H9 (cell line): ENCODE measurements around the gene MAPK8IP2. TPM values are rescaled to one million over a fixed set of nuclear protein-coding genes. Genes with fewer than 3 reads are reported as not detected.

Experiments used
- DNase-seq: peaks from one replicate; pipeline ENCODE4 v3.0.0-alpha.2; 2017
- H2AFZ ChIP-seq: one replicate; pipeline ENCODE4 v1.6.1; 2013; ENCODE audit warnings: mild to moderate bottlenecking, low read length, control low read depth, moderate library complexity
- H2AK5ac ChIP-seq: 2 replicates; pipeline ENCODE4 v1.6.1; 2013; ENCODE audit warnings: low read length, control low read depth, mixed read lengths; ENCODE audit not compliant: insufficient read length
- H2BK120ac ChIP-seq: one replicate; pipeline ENCODE4 v1.6.1; 2013; ENCODE audit warnings: low read depth, mild to moderate bottlenecking, low read length, control low read depth, inconsistent platforms; ENCODE audit not compliant: poor library complexity, severe bottlenecking
- H2BK12ac ChIP-seq: 2 replicates; pipeline ENCODE4 v1.6.1; 2013; ENCODE audit warnings: low read length, control low read depth, mixed read lengths, low read depth; ENCODE audit not compliant: insufficient read length
- H2BK15ac ChIP-seq: 2 replicates; pipeline ENCODE4 v1.6.1; 2013; ENCODE audit warnings: low read depth, low read length, control low read depth
- H2BK20ac ChIP-seq: one replicate; pipeline ENCODE4 v1.6.1; 2013; ENCODE audit warnings: low read depth, mild to moderate bottlenecking, low read length, control low read depth, inconsistent platforms; ENCODE audit not compliant: poor library complexity, severe bottlenecking
- H2BK5ac ChIP-seq: 2 replicates; pipeline ENCODE4 v1.6.1; 2013; ENCODE audit warnings: low read length, control low read depth, mixed read lengths; ENCODE audit not compliant: insufficient read length
- H3K14ac ChIP-seq: 2 replicates; pipeline ENCODE4 v1.6.1; 2013; ENCODE audit warnings: low read length, control low read depth; ENCODE audit not compliant: insufficient read depth
- H3K18ac ChIP-seq: 2 replicates; pipeline ENCODE4 v1.6.1; 2013; ENCODE audit warnings: low read depth, mild to moderate bottlenecking, mixed read lengths, low read length, control low read depth; ENCODE audit not compliant: insufficient read length
- H3K23ac ChIP-seq: 2 replicates; pipeline ENCODE4 v1.6.1; 2013; ENCODE audit warnings: low read length, control low read depth, mixed read lengths, low read depth; ENCODE audit not compliant: insufficient read length
- H3K23me2 ChIP-seq: 2 replicates; pipeline ENCODE4 v1.6.1; 2013; ENCODE audit warnings: low read depth, mild to moderate bottlenecking, mixed read lengths, low read length, control low read depth; ENCODE audit not compliant: insufficient read length, poor library complexity, severe bottlenecking
- H3K27ac ChIP-seq: 2 replicates; pipeline ENCODE4 v1.5.1; 2013; ENCODE audit warnings: low read length, control low read depth, mixed read lengths, low read depth; ENCODE audit not compliant: insufficient read length
- H3K27me3 ChIP-seq: 2 replicates; pipeline ENCODE4 v1.6.1; 2013; ENCODE audit warnings: low read length, control low read depth, inconsistent platforms; ENCODE audit not compliant: insufficient read depth
- H3K4ac ChIP-seq: 2 replicates; pipeline ENCODE4 v1.6.1; 2013; ENCODE audit warnings: low read depth, mild to moderate bottlenecking, control low read depth, inconsistent platforms, low read length, moderate library complexity
- H3K4me1 ChIP-seq: 2 replicates; pipeline ENCODE4 v1.6.1; 2013; ENCODE audit warnings: low read length, control low read depth, inconsistent platforms; ENCODE audit not compliant: insufficient read depth
- H3K4me2 ChIP-seq: 2 replicates; pipeline ENCODE4 v1.6.1; 2013; ENCODE audit warnings: low read length, control low read depth, mixed read lengths; ENCODE audit not compliant: insufficient read length, insufficient read depth
- H3K56ac ChIP-seq: 2 replicates; pipeline ENCODE4 v1.6.1; 2013; ENCODE audit warnings: low read depth, mild to moderate bottlenecking, mixed read lengths, low read length, control low read depth; ENCODE audit not compliant: insufficient read length
- H3K79me1 ChIP-seq: 2 replicates; pipeline ENCODE4 v1.6.1; 2013; ENCODE audit warnings: low read depth, mild to moderate bottlenecking, moderate library complexity, low read length, control low read depth, inconsistent platforms; ENCODE audit not compliant: insufficient read depth, poor library complexity, severe bottlenecking
- H3K79me2 ChIP-seq: 2 replicates; pipeline ENCODE4 v1.6.1; 2013; ENCODE audit warnings: low read length, control low read depth, inconsistent platforms; ENCODE audit not compliant: insufficient read depth
- H3K9ac ChIP-seq: 2 replicates; pipeline ENCODE4 v1.6.1; 2013; ENCODE audit warnings: low read length, control low read depth, mixed read lengths; ENCODE audit not compliant: insufficient read length; ENCODE audit errors: extremely low read depth
- H3K9me3 ChIP-seq: one replicate; pipeline ENCODE4 v1.6.1; 2013; ENCODE audit warnings: low read depth, low read length, inconsistent platforms; ENCODE audit not compliant: control insufficient read depth
- H3T11ph ChIP-seq: one replicate; pipeline ENCODE4 v1.6.1; 2013; ENCODE audit warnings: mild to moderate bottlenecking, low read length, control low read depth, inconsistent platforms
- H4K20me1 ChIP-seq: one replicate; pipeline ENCODE4 v1.6.1; 2013; ENCODE audit not compliant: control insufficient read depth, insufficient read length, insufficient read depth
- H4K5ac ChIP-seq: 2 replicates; pipeline ENCODE4 v1.6.1; 2013; ENCODE audit warnings: low read depth, mild to moderate bottlenecking, mixed read lengths, low read length, control low read depth; ENCODE audit not compliant: insufficient read length
- H4K8ac ChIP-seq: replicated peaks from 2 replicates; pipeline ENCODE4 v1.6.1; 2013; ENCODE audit warnings: low read length, control low read depth, mixed read lengths, low read depth; ENCODE audit not compliant: insufficient read length
- H4K91ac ChIP-seq: 2 replicates; pipeline ENCODE4 v1.6.1; 2013; ENCODE audit warnings: low read depth, mild to moderate bottlenecking, moderate library complexity, mixed read lengths, low read length, control low read depth; ENCODE audit not compliant: insufficient read length
- H3K27ac Mint-ChIP-seq, 3 experiments: 2 replicates in 2 of 3; 3 replicates in 1 of 3; pipeline ENCODE4 v1.8.0; 2020 to 2021; ENCODE audit warnings: mixed read lengths in 3 of 3, mild to moderate bottlenecking in 1 of 3, moderate library complexity in 1 of 3
- H3K27me3 Mint-ChIP-seq: 2 replicates; pipeline ENCODE4 v1.8.0; 2021; ENCODE audit warnings: low read depth, mild to moderate bottlenecking, moderate library complexity, mixed read lengths
- H3K36me3 Mint-ChIP-seq, 3 experiments: 2 replicates in 2 of 3; 3 replicates in 1 of 3; pipeline ENCODE4 v1.8.0; 2020 to 2021; ENCODE audit warnings: low read depth in 3 of 3, mixed read lengths in 3 of 3; ENCODE audit not compliant: insufficient read depth in 1 of 3
- H3K4me1 Mint-ChIP-seq, 2 experiments: 2 replicates each; pipeline ENCODE4 v1.8.0; 2020; ENCODE audit warnings: mixed read lengths in 2 of 2
- H3K4me3 Mint-ChIP-seq, 2 experiments: 2 replicates in 1 of 2; 3 replicates in 1 of 2; pipeline ENCODE4 v1.8.0; 2020 to 2021; ENCODE audit warnings: mild to moderate bottlenecking in 2 of 2, mixed read lengths in 2 of 2, moderate library complexity in 1 of 2
- H3K9me3 Mint-ChIP-seq, 2 experiments: 2 replicates in 1 of 2; 3 replicates in 1 of 2; pipeline ENCODE4 v1.8.0; 2020; ENCODE audit warnings: mild to moderate bottlenecking in 2 of 2, mixed read lengths in 2 of 2, moderate library complexity in 1 of 2
- WGBS: extraction: QIAGEN DNeasy Blood & Tissue Kit; methylation state at CpG from one replicate; pipeline ENCODE4 v1.1.7; 2013; ENCODE audit warnings: missing lambda C conversion rate, low lambda C conversion rate, mixed read lengths; ENCODE audit not compliant: insufficient read length; ENCODE audit errors: extremely low coverage; 5-methylcytosine and 5-hydroxymethylcytosine counted together
- total RNA-seq: library from RNA; stranded (reverse); gene quantifications from 2 replicates; pipeline ENCODE4 v1.2.1, GENCODE V29; 2021
- TF ChIP-seq, protein P1 (sequence below): fragments of 200-600 bp; sonication (generic); conservative IDR thresholded peaks from 3 replicates; pipeline ENCODE4 v1.8.0; 2021; ENCODE audit warnings: antibody characterized with exemption, mild to moderate bottlenecking

MAPK8IP2 gene
- total RNA-seq, 1 experiment from 2014 or later = 5.7 TPM

- H3K27ac ChIP-seq = no peak overlapping the region
- H3K23ac ChIP-seq = no peak overlapping the region
- no peak overlapping the region for H3K27ac Mint-ChIP-seq
- H3K36me3 Mint-ChIP-seq = no peaks in the 10 kb centered on the region
- no peak overlapping the region for H2AK5ac ChIP-seq
- H3K4me1 Mint-ChIP-seq = peaks cover 19 to 21% of the 10 kb centered on the region in 2 experiments
- no peak overlapping the region for H2AFZ ChIP-seq
- H4K5ac ChIP-seq = no peak overlapping the region
- H2BK5ac ChIP-seq = no peak overlapping the region
- no peaks in the 10 kb centered on the region for H3K79me1 ChIP-seq
- H3K9ac ChIP-seq = no peak overlapping the region
- H2BK15ac ChIP-seq = no peak overlapping the region
- TF ChIP-seq, protein P1, sequence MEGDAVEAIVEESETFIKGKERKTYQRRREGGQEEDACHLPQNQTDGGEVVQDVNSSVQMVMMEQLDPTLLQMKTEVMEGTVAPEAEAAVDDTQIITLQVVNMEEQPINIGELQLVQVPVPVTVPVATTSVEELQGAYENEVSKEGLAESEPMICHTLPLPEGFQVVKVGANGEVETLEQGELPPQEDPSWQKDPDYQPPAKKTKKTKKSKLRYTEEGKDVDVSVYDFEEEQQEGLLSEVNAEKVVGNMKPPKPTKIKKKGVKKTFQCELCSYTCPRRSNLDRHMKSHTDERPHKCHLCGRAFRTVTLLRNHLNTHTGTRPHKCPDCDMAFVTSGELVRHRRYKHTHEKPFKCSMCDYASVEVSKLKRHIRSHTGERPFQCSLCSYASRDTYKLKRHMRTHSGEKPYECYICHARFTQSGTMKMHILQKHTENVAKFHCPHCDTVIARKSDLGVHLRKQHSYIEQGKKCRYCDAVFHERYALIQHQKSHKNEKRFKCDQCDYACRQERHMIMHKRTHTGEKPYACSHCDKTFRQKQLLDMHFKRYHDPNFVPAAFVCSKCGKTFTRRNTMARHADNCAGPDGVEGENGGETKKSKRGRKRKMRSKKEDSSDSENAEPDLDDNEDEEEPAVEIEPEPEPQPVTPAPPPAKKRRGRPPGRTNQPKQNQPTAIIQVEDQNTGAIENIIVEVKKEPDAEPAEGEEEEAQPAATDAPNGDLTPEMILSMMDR = no peak
- H3K27me3 ChIP-seq = no peaks in the 10 kb centered on the region
- H3K79me2 ChIP-seq = no peaks in the 10 kb centered on the region
- H3K27me3 Mint-ChIP-seq = peaks cover 43% of the 10 kb centered on the region
- no peaks in the 10 kb centered on the region for H3K23me2 ChIP-seq
- no peak overlapping the region for H4K91ac ChIP-seq
- no peak overlapping the region for H3K4me2 ChIP-seq
- no peaks in the 10 kb centered on the region for H3K9me3 Mint-ChIP-seq
- H2BK120ac ChIP-seq = no peak overlapping the region
- no peak overlapping the region for H4K8ac ChIP-seq
- H3K4ac ChIP-seq = no peak overlapping the region
- no peaks in the 10 kb centered on the region for H3K9me3 ChIP-seq
- no peak for DNase-seq
- H4K20me1 ChIP-seq = no peaks in the 10 kb centered on the region
- H3K4me3 Mint-ChIP-seq = no peak overlapping the region
- H2BK20ac ChIP-seq = no peak overlapping the region
- H3K4me1 ChIP-seq = no peaks in the 10 kb centered on the region
- no CpG with 5 or more reads among the region's 3 CpGs for WGBS
- H3K18ac ChIP-seq = no peak overlapping the region
- H3K56ac ChIP-seq = no peak overlapping the region
- no peak overlapping the region for H3K14ac ChIP-seq
- no peak overlapping the region for H3T11ph ChIP-seq
- H2BK12ac ChIP-seq = no peak overlapping the region
Observed at GRCh38 chr22:50560034-50560433, 40.6 kb upstream of the MAPK8IP2 start.
